Progenitor cell of endocrine pancreas (in vitro differentiated cells): ENCODE results near the gene ANKLE1. TPM values are rescaled to one million over a fixed set of nuclear protein-coding genes. Genes with fewer than 3 reads are reported as not detected.

Experiments
- DNase-seq: peaks from one replicate; pipeline ENCODE4 v3.0.0; 2021; ENCODE audit warnings: low spot score; ENCODE audit not compliant: unreplicated experiment
- H3K27ac Mint-ChIP-seq: 2 replicates; pipeline ENCODE4 v1.8.0; 2021; ENCODE audit warnings: mild to moderate bottlenecking, moderate library complexity, mixed read lengths
- H3K27me3 Mint-ChIP-seq: 2 replicates; pipeline ENCODE4 v1.8.0; 2021; ENCODE audit warnings: mixed read lengths
- H3K36me3 Mint-ChIP-seq: 2 replicates; pipeline ENCODE4 v1.8.0; 2022; ENCODE audit warnings: mixed read lengths; ENCODE audit not compliant: insufficient read depth
- H3K4me1 Mint-ChIP-seq: 2 replicates; pipeline ENCODE4 v1.8.0; 2021; ENCODE audit warnings: low read depth, mixed read lengths
- H3K4me3 Mint-ChIP-seq: 2 replicates; pipeline ENCODE4 v1.8.0; 2021; ENCODE audit warnings: low read depth, mild to moderate bottlenecking, moderate library complexity, mixed read lengths
- H3K9me3 Mint-ChIP-seq: 2 replicates; pipeline ENCODE4 v1.8.0; 2021; ENCODE audit warnings: low read depth, mixed read lengths
- CTCF ChIP-seq: fragments of 200-600 bp; sonication (generic); IDR thresholded peaks from one replicate; pipeline ENCODE4 v1.5.0; 2021; ENCODE audit warnings: antibody characterized with exemption, mild to moderate bottlenecking; ENCODE audit not compliant: unreplicated experiment
- total RNA-seq: library from RNA; stranded (reverse); gene quantifications from 2 replicates; pipeline ENCODE4 v1.2.1, GENCODE V29; 2021

Gene ANKLE1
- total RNA-seq, 1 donor from 2014 or later = 6.4 TPM

GRCh38 chr19:17275441-17276175 lies 6.1 kb upstream of the ANKLE1 start:
- no peak for TF ChIP-seq CTCF

GRCh38 chr19:17279436-17279835 lies 2.3 kb upstream of the ANKLE1 start:
- Mint-ChIP-seq H3K27me3 (peaks cover 7% of the 10 kb centered on the region), H3K27ac (no peak overlapping the region), H3K9me3 (no peaks in the 10 kb centered on the region), H3K36me3 (peaks cover 13% of the 10 kb centered on the region), H3K4me3 (no peak overlapping the region), H3K4me1 (no peaks in the 10 kb centered on the region)
- no peak for DNase-seq
- no peak for TF ChIP-seq CTCF

More at GRCh38 chr19:17275441-17276175, 6.1 kb upstream of the ANKLE1 start:
- no peaks in the 10 kb centered on the region for H3K27me3 Mint-ChIP-seq
- no peaks in the 10 kb centered on the region for H3K9me3 Mint-ChIP-seq
- DNase-seq = no peak
- no peaks in the 10 kb centered on the region for H3K4me1 Mint-ChIP-seq
- no peak overlapping the region for H3K4me3 Mint-ChIP-seq
- peaks cover 17% of the 10 kb centered on the region for H3K36me3 Mint-ChIP-seq
- H3K27ac Mint-ChIP-seq = no peak overlapping the region

- peak overlapping the region; percentile 67 for H3K4me3 Mint-ChIP-seq
- H3K4me1 Mint-ChIP-seq = no peaks in the 10 kb centered on the region
- H3K27me3 Mint-ChIP-seq = peaks cover 7% of the 10 kb centered on the region
- TF ChIP-seq CTCF = peak; percentile 97
- H3K9me3 Mint-ChIP-seq = no peaks in the 10 kb centered on the region
- H3K27ac Mint-ChIP-seq = no peak overlapping the region
- peaks cover 3% of the 10 kb centered on the region for H3K36me3 Mint-ChIP-seq
- DNase-seq = peak; percentile 86
These were observed 906 bp downstream of the ANKLE1 start for GRCh38 chr19:17282488-17283125.

GRCh38 chr19:17283504-17283996 lies 1.8 kb downstream of the ANKLE1 start:
- peaks cover 2% of the 10 kb centered on the region for H3K36me3 Mint-ChIP-seq
- H3K4me3 Mint-ChIP-seq = no peak overlapping the region
- no peak for TF ChIP-seq CTCF
- H3K27ac Mint-ChIP-seq = no peak overlapping the region
- H3K9me3 Mint-ChIP-seq = no peaks in the 10 kb centered on the region
- no peaks in the 10 kb centered on the region for H3K4me1 Mint-ChIP-seq
- H3K27me3 Mint-ChIP-seq = peaks cover 7% of the 10 kb centered on the region
- DNase-seq = no peak

GRCh38 chr19:17285415-17286135 lies 3.9 kb downstream of the ANKLE1 start:
- Mint-ChIP-seq H3K4me1 (no peaks in the 10 kb centered on the region), H3K9me3 (no peaks in the 10 kb centered on the region), H3K36me3 (no peaks in the 10 kb centered on the region), H3K4me3 (no peak overlapping the region), H3K27me3 (peaks cover 7% of the 10 kb centered on the region), H3K27ac (no peak overlapping the region)
- TF ChIP-seq CTCF = no peak
- DNase-seq = no peak
